HG02884 (cell line): ENCODE data around the gene PARK7.
"Not testable (repeated sequence)": the region's sequence is repeated elsewhere in the genome, so short reads cannot be mapped to it uniquely, and the experiment has no call there.

ENCODE experiments used
- ATAC-seq: cut with Tn5 transposase; IDR thresholded peaks from one replicate; pipeline ENCODE4 v1.9.1; 2021; ENCODE audit warnings: mild to moderate bottlenecking, moderate library complexity; ENCODE audit not compliant: unreplicated experiment

The PARK7 gene

GRCh38 chr1:7961216-7962013, at the start of gene PARK7:
TSS of gene PARK7 (plus strand) at chr1:7961711. CDS start at chr1:7962786, 1,075 bp downstream.
- peak; percentile 94 for ATAC-seq

GRCh38 chr1:7912145-7912544, 49.4 kb upstream of the PARK7 start:
- no peak for ATAC-seq

- no peak for ATAC-seq
Observed at GRCh38 chr1:7912743-7913557, 48.6 kb upstream of the PARK7 start.

GRCh38 chr1:7915826-7916500, 45.5 kb upstream of the PARK7 start:
- ATAC-seq = no peak

- no peak for ATAC-seq
Observed at GRCh38 chr1:7916501-7916830, 45.0 kb upstream of the PARK7 start.

- not testable (repeated sequence) for ATAC-seq
Observed at GRCh38 chr1:7917971-7918370, 43.5 kb upstream of the PARK7 start.

GRCh38 chr1:7919880-7920279, 41.6 kb upstream of the PARK7 start:
- ATAC-seq = no peak

GRCh38 chr1:7921796-7922195, 39.7 kb upstream of the PARK7 start:
- ATAC-seq = no peak

- ATAC-seq = no peak
Observed at GRCh38 chr1:7922301-7922700, 39.2 kb upstream of the PARK7 start.

- not testable (repeated sequence) for ATAC-seq
Observed at GRCh38 chr1:7927061-7927460, 34.5 kb upstream of the PARK7 start.

- no peak for ATAC-seq
Observed at GRCh38 chr1:7928247-7928646, 33.3 kb upstream of the PARK7 start.

- ATAC-seq = no peak
Observed at GRCh38 chr1:7929637-7930036, 31.9 kb upstream of the PARK7 start.

- ATAC-seq = no peak
Observed at GRCh38 chr1:7930645-7931445, 30.7 kb upstream of the PARK7 start.

- no peak for ATAC-seq
Observed at GRCh38 chr1:7931446-7931812, 30.1 kb upstream of the PARK7 start.

- no peak for ATAC-seq
Observed at GRCh38 chr1:7932524-7933138, 28.9 kb upstream of the PARK7 start.

GRCh38 chr1:7938070-7938469, 23.4 kb upstream of the PARK7 start:
- ATAC-seq = no peak

- no peak for ATAC-seq
Observed at GRCh38 chr1:7940034-7940433, 21.5 kb upstream of the PARK7 start.

- ATAC-seq = no peak
Observed at GRCh38 chr1:7940745-7941436, 20.6 kb upstream of the PARK7 start, which contains the start of gene TNFRSF9. TSS of gene TNFRSF9 (minus strand) at chr1:7940839. CDS start at chr1:7939994, 845 bp downstream.

GRCh38 chr1:7941437-7941793, 20.1 kb upstream of the PARK7 start:
- no peak for ATAC-seq
